GM21423 (cell line): ENCODE measurements around the gene MAPK4.

Experiments used
- ATAC-seq: cut with Tn5 transposase; IDR thresholded peaks from one replicate; pipeline ENCODE4 v1.9.1; 2021; ENCODE audit warnings: mild to moderate bottlenecking, moderate library complexity; ENCODE audit not compliant: unreplicated experiment

The MAPK4 gene

GRCh38 chr18:50622865-50623393 is 63.0 kb downstream of the MAPK4 start:
- ATAC-seq = no peak

- ATAC-seq = no peak
These were observed 63.9 kb downstream of the MAPK4 start for GRCh38 chr18:50623694-50624352.

- no peak for ATAC-seq
These were observed 65.1 kb downstream of the MAPK4 start for GRCh38 chr18:50624981-50625380.

- ATAC-seq = no peak
These were observed 66.4 kb downstream of the MAPK4 start for GRCh38 chr18:50626317-50626716.

- ATAC-seq = no peak
These were observed 68.0 kb downstream of the MAPK4 start for GRCh38 chr18:50627594-50628532.

GRCh38 chr18:50628533-50628905 is 68.6 kb downstream of the MAPK4 start:
- no peak for ATAC-seq

GRCh38 chr18:50629148-50629631 is 69.3 kb downstream of the MAPK4 start:
- ATAC-seq = no peak

- no peak for ATAC-seq
These were observed 71.0 kb downstream of the MAPK4 start for GRCh38 chr18:50630895-50631294.

- no peak for ATAC-seq
These were observed 73.1 kb downstream of the MAPK4 start for GRCh38 chr18:50632895-50633515.

GRCh38 chr18:50633992-50634391 is 74.1 kb downstream of the MAPK4 start:
- no peak for ATAC-seq

- ATAC-seq = no peak
These were observed 76.6 kb downstream of the MAPK4 start for GRCh38 chr18:50636366-50637057.

GRCh38 chr18:50638016-50638883 is 78.4 kb downstream of the MAPK4 start:
- no peak for ATAC-seq

GRCh38 chr18:50638884-50639420 is 79.1 kb downstream of the MAPK4 start:
- no peak for ATAC-seq

- no peak for ATAC-seq
These were observed 79.8 kb downstream of the MAPK4 start for GRCh38 chr18:50639711-50640110.

GRCh38 chr18:50642439-50642838 is 82.6 kb downstream of the MAPK4 start:
- no peak for ATAC-seq

- no peak for ATAC-seq
These were observed 84.3 kb downstream of the MAPK4 start for GRCh38 chr18:50644146-50644545.

GRCh38 chr18:50644807-50645206 is 84.9 kb downstream of the MAPK4 start:
- no peak for ATAC-seq

- no peak for ATAC-seq
These were observed 87.3 kb downstream of the MAPK4 start for GRCh38 chr18:50647237-50647636.

- no peak for ATAC-seq
These were observed 87.9 kb downstream of the MAPK4 start for GRCh38 chr18:50647792-50648191.

GRCh38 chr18:50649821-50650220 is 89.9 kb downstream of the MAPK4 start:
- ATAC-seq = no peak
